Femur (tissue), 1 donor: ENCODE measurements around the gene RGS14.
"Not testable (repeated sequence)": the region's sequence is repeated elsewhere in the genome, so short reads cannot be mapped to it uniquely, and the experiment has no call there.

ENCODE experiments used
- DNase-seq: peaks from one replicate; pipeline ENCODE4 v3.0.0-alpha.2; 2017

The RGS14 gene

GRCh38 chr5:177367323-177367848, 9.7 kb downstream of the RGS14 start:
- DNase-seq = peak; percentile 40

GRCh38 chr5:177367981-177368868, 10.5 kb downstream of the RGS14 start:
- peak; percentile 17 for DNase-seq

GRCh38 chr5:177368869-177369644, 11.3 kb downstream of the RGS14 start:
- DNase-seq = peak; percentile 29

GRCh38 chr5:177369645-177370440, 12.1 kb downstream of the RGS14 start:
- DNase-seq = peak; percentile 46

GRCh38 chr5:177370488-177371119, 12.9 kb downstream of the RGS14 start:
- DNase-seq = peak; percentile 92

- no peak for DNase-seq
Measured at GRCh38 chr5:177371120-177372033, 13.7 kb downstream of the RGS14 start.

- peak; percentile 35 for DNase-seq
Measured at GRCh38 chr5:177372034-177372896, 14.5 kb downstream of the RGS14 start.

GRCh38 chr5:177372910-177373309, 15.2 kb downstream of the RGS14 start:
- no peak for DNase-seq

- DNase-seq = peak; percentile 15
Measured at GRCh38 chr5:177373806-177374205, 16.1 kb downstream of the RGS14 start.

- no peak for DNase-seq
Measured at GRCh38 chr5:177374211-177374610, 16.5 kb downstream of the RGS14 start.

- not testable (repeated sequence) for DNase-seq
Measured at GRCh38 chr5:177375516-177375915, 17.8 kb downstream of the RGS14 start.

GRCh38 chr5:177376107-177376506, 18.4 kb downstream of the RGS14 start:
- no peak for DNase-seq

- peak; percentile 10 for DNase-seq
Measured at GRCh38 chr5:177377851-177378776, 20.4 kb downstream of the RGS14 start.

- DNase-seq = no peak
Measured at GRCh38 chr5:177378884-177379883, 21.5 kb downstream of the RGS14 start.

- no peak for DNase-seq
Measured at GRCh38 chr5:177380805-177381126, 23.0 kb downstream of the RGS14 start.

GRCh38 chr5:177382423-177383029, 24.8 kb downstream of the RGS14 start:
- DNase-seq = peak; percentile 73

GRCh38 chr5:177383181-177383580, 25.5 kb downstream of the RGS14 start:
- DNase-seq = no peak
